ENCODE measurements around the gene AMH. TPM values are rescaled to one million over a fixed set of nuclear protein-coding genes. Genes with fewer than 3 reads are reported as not detected.

The AMH gene
- total and polyA plus RNA-seq, 12 donors: 0.36 to 4.6 (median 1.1) TPM; not detected in 4

- Histone ChIP-seq H3K27me3 (peaks cover 31% of the 10 kb centered on the region), H3K4me1 (replicated peaks in 1 of 2) (peaks cover 0 to 30% of the 10 kb centered on the region in 2 donors), H3K27ac (peak overlapping the region in 1 of 5 donors; percentile 52), H3K36me3 (replicated peaks in 1 of 2) (peaks cover 0 to 48% of the 10 kb centered on the region in 2 donors), H3K9me3 (replicated peaks in 1 of 3) (no peaks in the 10 kb centered on the region), H3K4me3 (no peak overlapping the region)
- WGBS, 4 donors: 92 to 95% (median 93%) methylated on average over 5 to 28 of the region's 28 CpGs
- intact Hi-C loops (cut with DNase I): no loop called here
- TF ChIP-seq POLR2A (IDR thresholded peaks at IDR 0.05): no peak
- TF ChIP-seq CTCF (IDR thresholded peaks at IDR 0.05): no peak
- no peak for DNase-seq
These were observed 1.6 kb upstream of the AMH start for GRCh38 chr19:2247433-2248101.

- H3K4me1 ChIP-seq (replicated peaks in 1 of 2): peaks cover 0 to 38% of the 10 kb centered on the region in 2 donors
- no peak overlapping the region for H3K4me3 ChIP-seq
- 79 to 86% (median 82%) methylated on average over 4 to 21 of the region's 21 CpGs for WGBS, 4 donors
- intact Hi-C loops (cut with DNase I): no loop called here
- peaks cover 0 to 45% of the 10 kb centered on the region in 2 donors for H3K36me3 ChIP-seq (replicated peaks in 1 of 2)
- DNase-seq: peak in 1 of 7 donors; percentile 22
- H3K27ac ChIP-seq: no peak overlapping the region
- peaks cover 38% of the 10 kb centered on the region for H3K27me3 ChIP-seq
- H3K9me3 ChIP-seq (replicated peaks in 1 of 3): no peaks in the 10 kb centered on the region
- TF ChIP-seq CTCF (IDR thresholded peaks at IDR 0.05) (no peak), POLR2A (IDR thresholded peaks at IDR 0.05) (no peak)
These were observed 750 bp upstream of the AMH start for GRCh38 chr19:2248136-2249009.

- Histone ChIP-seq H3K4me1 (replicated peaks in 1 of 2) (peaks cover 0 to 41% of the 10 kb centered on the region in 2 donors), H3K36me3 (replicated peaks in 1 of 2) (peaks cover 0 to 27% of the 10 kb centered on the region in 2 donors), H3K27me3 (peaks cover 46% of the 10 kb centered on the region), H3K27ac (no peak overlapping the region), H3K9me3 (replicated peaks in 1 of 3) (no peaks in the 10 kb centered on the region), H3K4me3 (no peak overlapping the region)
- WGBS, 4 donors: 20 to 32% (median 26%) methylated on average over 11 to 43 of the region's 43 CpGs
- no peak for TF ChIP-seq POLR2A (IDR thresholded peaks at IDR 0.05)
- TF ChIP-seq CTCF (IDR thresholded peaks at IDR 0.05): no peak
- peak in 1 of 7 donors; percentile 22 for DNase-seq
- intact Hi-C loops (cut with DNase I): no loop called here
These were observed 1.0 kb downstream of the AMH start for GRCh38 chr19:2249880-2250765.

All from adrenal gland (tissue), 12 donors.